GM19438 (cell line): Measurements from ENCODE around the gene SOX6.

Experiments used
- ATAC-seq: cut with Tn5 transposase; IDR thresholded peaks from one replicate; pipeline ENCODE4 v1.9.1; 2021; ENCODE audit warnings: low read depth; ENCODE audit not compliant: unreplicated experiment

Gene SOX6

DNA sequence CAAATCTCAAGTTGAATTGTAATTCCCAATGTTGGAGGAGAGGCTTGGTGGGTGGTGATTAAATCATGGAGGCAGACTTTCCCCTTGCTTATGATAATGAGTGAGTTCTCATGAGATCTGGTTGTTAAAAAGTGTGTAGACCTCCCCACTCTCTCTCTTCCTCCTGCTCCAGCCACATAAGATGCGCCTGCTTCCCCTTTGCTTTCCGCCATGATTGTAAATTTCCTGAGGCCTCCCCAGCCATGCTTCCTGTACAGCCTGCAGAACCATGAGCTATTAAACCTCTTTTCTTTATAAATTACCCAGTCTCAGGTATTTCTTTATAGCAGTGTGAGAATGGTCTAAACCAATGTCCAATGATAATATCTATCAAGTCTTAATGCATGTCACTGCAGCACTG lies 34.2 kb downstream of the SOX6 start:
- no peak for ATAC-seq

DNA sequence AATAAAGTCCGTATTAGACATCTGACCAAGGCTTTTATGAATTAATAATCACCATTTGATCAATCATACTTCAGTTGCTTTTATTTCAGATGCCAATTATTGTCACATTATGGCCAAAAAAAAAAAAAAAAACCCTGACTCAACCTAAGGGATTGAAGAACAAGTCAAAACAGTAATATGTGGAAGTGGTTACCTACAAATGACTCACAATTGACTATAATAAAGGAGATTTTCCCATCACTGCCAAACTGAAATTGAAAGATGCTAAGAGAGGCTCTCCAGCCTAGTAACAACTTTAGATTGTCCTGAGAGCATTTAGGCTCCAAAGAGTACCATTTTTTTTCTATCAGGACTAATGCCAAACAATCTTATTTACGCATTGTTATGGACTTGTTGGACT lies 35.2 kb downstream of the SOX6 start:
- ATAC-seq, result no peak

DNA sequence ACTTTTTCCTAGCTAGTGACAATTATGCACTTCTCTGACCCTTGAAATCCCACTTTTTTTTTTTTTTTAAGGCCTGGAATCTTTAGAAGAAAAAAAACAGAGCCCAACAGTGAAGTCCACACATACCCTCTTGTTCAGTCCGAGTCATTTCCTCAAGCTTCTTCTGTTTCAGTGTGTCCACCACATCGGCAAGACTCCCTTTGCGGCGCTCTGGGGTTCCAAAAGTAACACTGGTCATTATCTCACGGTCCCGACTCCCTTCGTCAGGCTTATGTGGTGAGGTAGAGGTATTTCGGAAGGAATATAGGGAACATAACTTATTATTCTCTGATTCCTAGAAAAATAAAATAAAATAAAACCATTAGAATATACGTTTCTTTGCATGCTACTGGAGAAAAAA lies 38.0 kb downstream of the SOX6 start:
- no peak for ATAC-seq

GRCh38 chr11:16317712-16318111 lies 38.6 kb downstream of the SOX6 start:
- no peak for ATAC-seq

GRCh38 chr11:16313846-16314245 lies 42.5 kb downstream of the SOX6 start:
- no peak for ATAC-seq

DNA sequence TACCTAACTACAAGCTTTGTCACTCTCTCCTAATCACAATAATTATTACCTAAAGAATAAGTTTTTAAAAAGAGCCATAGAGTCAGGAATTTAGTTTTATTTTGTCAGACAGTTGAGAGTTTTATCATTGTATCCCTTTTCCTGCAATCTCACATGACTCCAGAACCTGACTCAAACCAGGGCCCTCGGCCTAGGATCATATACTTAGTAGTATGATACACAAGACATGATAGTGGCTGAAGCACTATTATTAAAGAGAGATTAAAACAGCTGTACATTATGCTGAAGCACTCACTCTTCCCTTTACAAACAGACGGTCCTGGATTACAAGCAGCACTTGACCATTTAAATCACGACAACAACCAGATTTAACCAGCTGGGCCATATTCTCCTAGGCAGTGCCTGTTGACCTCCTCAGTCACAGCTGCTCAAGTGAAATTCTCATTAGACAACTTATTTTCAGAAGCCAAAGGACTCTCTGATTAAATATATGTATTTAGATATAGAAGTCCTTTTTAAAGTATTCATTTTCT lies 44.0 kb downstream of the SOX6 start:
- no peak for ATAC-seq

DNA sequence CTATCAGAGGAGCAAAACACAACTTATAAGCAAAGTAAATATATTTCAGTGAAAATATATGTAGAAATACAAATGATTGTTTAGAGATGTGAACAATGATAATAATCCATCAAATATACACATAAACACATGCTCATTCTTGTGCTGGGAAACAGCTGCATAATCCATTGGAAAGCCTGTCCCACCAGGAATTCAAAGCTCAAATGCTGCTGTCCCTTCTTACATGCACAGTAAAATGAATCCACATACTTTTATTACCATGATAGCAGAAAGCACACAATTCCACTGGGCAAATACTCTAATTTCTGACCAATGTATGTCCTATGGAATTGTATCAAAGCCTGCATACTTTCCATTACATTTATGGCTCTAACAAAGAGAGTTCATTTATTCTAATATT lies 44.5 kb downstream of the SOX6 start:
- no peak for ATAC-seq

DNA sequence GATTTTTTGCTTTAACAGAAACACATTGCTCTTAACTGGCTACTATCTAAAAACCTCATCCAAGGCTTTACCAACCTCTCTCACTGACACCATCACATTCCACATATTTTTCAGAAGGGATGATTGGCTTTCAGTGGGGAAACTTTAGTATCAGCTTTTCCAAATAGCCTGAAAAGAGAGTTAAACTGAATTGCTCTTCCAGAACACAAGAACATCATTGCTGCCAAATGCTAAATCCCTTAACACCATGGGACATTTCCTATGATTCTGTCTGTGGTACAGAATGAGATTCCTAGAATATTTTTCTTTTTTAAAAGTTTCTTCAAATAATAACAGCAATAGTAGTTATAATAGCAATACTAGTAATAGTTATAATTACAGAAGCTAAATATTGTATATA lies 45.4 kb downstream of the SOX6 start:
- ATAC-seq, result no peak

GRCh38 chr11:16309226-16309625 lies 47.1 kb downstream of the SOX6 start:
- no peak for ATAC-seq

- ATAC-seq, result no peak
These were observed 54.9 kb downstream of the SOX6 start for GRCh38 chr11:16301462-16301861.

- ATAC-seq, result no peak
These were observed 56.2 kb downstream of the SOX6 start for GRCh38 chr11:16299884-16300782.

GRCh38 chr11:16299390-16299789 lies 57.0 kb downstream of the SOX6 start:
- ATAC-seq, result no peak

GRCh38 chr11:16297332-16297731 lies 59.0 kb downstream of the SOX6 start:
- ATAC-seq, result no peak

GRCh38 chr11:16296273-16296672 lies 60.1 kb downstream of the SOX6 start:
- ATAC-seq, result no peak

GRCh38 chr11:16295592-16295991 lies 60.8 kb downstream of the SOX6 start:
- no peak for ATAC-seq

- no peak for ATAC-seq
These were observed 63.1 kb downstream of the SOX6 start for GRCh38 chr11:16293204-16293681.

DNA sequence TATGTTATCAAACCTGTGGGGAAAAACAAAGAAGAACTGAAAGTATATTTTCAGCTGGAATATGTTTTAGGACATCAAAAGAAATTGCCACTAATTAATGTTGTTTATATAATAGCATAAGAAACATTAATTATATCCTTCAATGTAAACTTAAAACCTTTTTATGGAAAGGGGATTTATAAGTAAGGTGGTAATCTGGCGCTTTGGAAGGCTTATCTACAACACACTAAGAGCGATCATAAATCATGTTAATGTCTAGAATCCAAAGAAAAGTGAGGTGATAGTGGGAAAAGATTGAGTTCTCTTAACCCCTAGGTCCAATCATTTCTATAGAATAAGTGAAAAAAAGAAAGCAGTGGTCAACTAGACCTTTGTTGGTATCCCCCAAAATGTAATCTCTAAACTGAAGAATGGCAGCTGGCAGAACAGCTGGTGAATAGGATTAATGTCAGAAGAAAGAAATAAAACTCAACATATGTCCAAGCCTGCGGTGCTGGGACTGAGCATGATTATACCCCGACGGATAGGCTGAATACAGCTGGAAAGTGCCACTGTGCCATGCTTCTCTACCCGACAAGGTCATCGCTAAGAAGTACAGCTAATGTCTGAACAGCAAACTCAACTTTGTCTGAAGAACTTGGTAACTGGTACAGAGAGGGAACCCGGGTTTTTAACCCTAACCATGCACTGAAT lies 64.0 kb downstream of the SOX6 start:
- ATAC-seq, result no peak

GRCh38 chr11:16291729-16292128 lies 64.6 kb downstream of the SOX6 start:
- no peak for ATAC-seq

DNA sequence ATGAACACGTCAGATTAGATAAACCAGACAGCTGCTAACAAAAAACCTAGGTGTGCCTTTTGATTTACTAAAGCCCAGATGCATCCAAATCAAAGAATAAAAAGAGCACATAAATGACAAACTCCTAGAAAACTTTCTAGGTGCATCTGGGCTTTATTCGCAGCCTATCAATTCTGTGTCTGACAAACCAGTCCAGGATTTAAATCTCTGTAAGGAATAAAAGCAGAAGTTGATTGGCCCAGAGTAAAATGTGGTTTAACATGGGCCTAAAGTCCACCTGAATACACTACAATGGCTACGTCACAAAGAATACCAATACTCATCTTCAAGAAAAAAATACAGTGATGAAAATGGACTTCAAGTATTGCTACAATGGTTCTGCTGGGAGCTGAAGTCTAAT lies 66.8 kb downstream of the SOX6 start:
- ATAC-seq, result no peak

- ATAC-seq, result no peak
These were observed 68.6 kb downstream of the SOX6 start for GRCh38 chr11:16287630-16288280.

- ATAC-seq, result no peak
These were observed 70.3 kb downstream of the SOX6 start for GRCh38 chr11:16286095-16286494.
